ENCODE results near the gene FCHO1. TPM values are rescaled to one million over a fixed set of nuclear protein-coding genes. Genes with fewer than 3 reads are reported as not detected.

The FCHO1 gene
- total RNA-seq = 0.80 and 3.3 TPM in 2 replicates

- no peak for DNase-seq (ENCODE audit: low read depth)
Measured at GRCh38 chr19:17751103-17751911, at the start of gene FCHO1. FCHO1 (plus strand) TSS chr19:17751477; CDS start chr19:17755165, 3,688 bp downstream.

- no peak for DNase-seq (ENCODE audit: low read depth)
Measured at GRCh38 chr19:17703824-17704463, 47.3 kb upstream of the FCHO1 start.

- peak; percentile 23 for DNase-seq (ENCODE audit: low read depth)
Measured at GRCh38 chr19:17706750-17707181, 44.5 kb upstream of the FCHO1 start.

GRCh38 chr19:17711851-17712250 is 39.4 kb upstream of the FCHO1 start:
- no peak for DNase-seq (ENCODE audit: low read depth)

- no peak for DNase-seq (ENCODE audit: low read depth)
Measured at GRCh38 chr19:17716309-17716929, 34.9 kb upstream of the FCHO1 start.

GRCh38 chr19:17718550-17718946 is 32.7 kb upstream of the FCHO1 start:
- DNase-seq (ENCODE audit: low read depth) = no peak

GRCh38 chr19:17718947-17719711 is 32.1 kb upstream of the FCHO1 start, which contains the start of gene MAP1S:
MAP1S (plus strand) TSS chr19:17719480; CDS start chr19:17719503, 23 bp downstream.
- no peak for DNase-seq (ENCODE audit: low read depth)

- no peak for DNase-seq (ENCODE audit: low read depth)
Measured at GRCh38 chr19:17719730-17720400, 31.4 kb upstream of the FCHO1 start.

- DNase-seq (ENCODE audit: low read depth) = no peak
Measured at GRCh38 chr19:17720440-17720839, 30.8 kb upstream of the FCHO1 start.

- DNase-seq (ENCODE audit: low read depth) = no peak
Measured at GRCh38 chr19:17721111-17721628, 30.1 kb upstream of the FCHO1 start.

GRCh38 chr19:17721821-17722220 is 29.5 kb upstream of the FCHO1 start:
- DNase-seq (ENCODE audit: low read depth) = no peak

- DNase-seq (ENCODE audit: low read depth) = no peak
Measured at GRCh38 chr19:17722655-17723240, 28.5 kb upstream of the FCHO1 start.

GRCh38 chr19:17724655-17725054 is 26.6 kb upstream of the FCHO1 start:
- DNase-seq (ENCODE audit: low read depth) = no peak

GRCh38 chr19:17725422-17726078 is 25.7 kb upstream of the FCHO1 start:
- DNase-seq (ENCODE audit: low read depth) = no peak

- DNase-seq (ENCODE audit: low read depth) = no peak
Measured at GRCh38 chr19:17726136-17726741, 25.0 kb upstream of the FCHO1 start.

- DNase-seq (ENCODE audit: low read depth) = no peak
Measured at GRCh38 chr19:17726964-17727773, 24.1 kb upstream of the FCHO1 start.

- DNase-seq (ENCODE audit: low read depth) = no peak
Measured at GRCh38 chr19:17727843-17728242, 23.4 kb upstream of the FCHO1 start.

GRCh38 chr19:17733127-17733526 is 18.1 kb upstream of the FCHO1 start:
- no peak for DNase-seq (ENCODE audit: low read depth)

- DNase-seq (ENCODE audit: low read depth) = no peak
Measured at GRCh38 chr19:17734146-17734545, 17.1 kb upstream of the FCHO1 start.

All from renal cortical epithelial cell (primary cell).